ENCODE results near the gene PDZRN3. TPM values are rescaled to one million over a fixed set of nuclear protein-coding genes. Genes with fewer than 3 reads are reported as not detected.

PDZRN3 gene
- total and polyA plus RNA-seq, 11 donors = 30.2 to 163 (median 76.7) TPM

GRCh38 chr3:73473181-73473897, 151.4 kb downstream of the PDZRN3 start:
- Histone ChIP-seq H3K4me1 (peaks cover 0 to 43% (median 13%) of the 10 kb centered on the region in 12 donors), H3K27ac (no peak overlapping the region), H3K36me3 (no peaks in the 10 kb centered on the region), H3K27me3 (no peaks in the 10 kb centered on the region), H3K9me3 (peaks cover 0 to 6% (median 0%) of the 10 kb centered on the region in 12 donors), H3K4me3 (no peak overlapping the region)
- DNase-seq (no peak), ATAC-seq (peak in 3 of 4 donors; percentile 37 to 52 (median 39))
- 58 to 67% (median 63%) methylated on average over 5 of the region's 5 CpGs for WGBS, 4 donors
- TF ChIP-seq CTCF (IDR thresholded peaks at IDR 0.05) (no peak), POLR2A (IDR thresholded peaks at IDR 0.05) (no peak)
- intact Hi-C loops (cut with DNase I) = no loop called here

- DNase-seq (no peak), ATAC-seq (peak; percentile 14 to 55 (median 42))
- Histone ChIP-seq H3K27ac (peak overlapping the region in 6 of 12 donors; percentile 2 to 62 (median 27)), H3K9me3 (no peaks in the 10 kb centered on the region), H3K36me3 (no peaks in the 10 kb centered on the region), H3K27me3 (no peaks in the 10 kb centered on the region), H3K4me1 (peaks cover 0 to 51% (median 13%) of the 10 kb centered on the region in 12 donors), H3K4me3 (no peak overlapping the region)
- no peak for TF ChIP-seq POLR2A (IDR thresholded peaks at IDR 0.05)
- TF ChIP-seq CTCF (IDR thresholded peaks at IDR 0.05) = no peak
- intact Hi-C loops (cut with DNase I) = no loop called here
- 49 to 60% (median 53%) methylated on average over 8 of the region's 8 CpGs for WGBS, 4 donors
Observed at GRCh38 chr3:73471986-73472787, 152.6 kb downstream of the PDZRN3 start.

GRCh38 chr3:73470860-73471259, 153.9 kb downstream of the PDZRN3 start:
- peaks cover 0 to 61% (median 13%) of the 10 kb centered on the region in 12 donors for H3K4me1 ChIP-seq
- WGBS, 4 donors = 52 to 61% (median 58%) methylated on average over 4 of the region's 4 CpGs
- H3K9me3 ChIP-seq = no peaks in the 10 kb centered on the region
- DNase-seq = no peak
- H3K27me3 ChIP-seq = no peaks in the 10 kb centered on the region
- no peak for ATAC-seq
- intact Hi-C loops (cut with DNase I) = no loop called here
- H3K27ac ChIP-seq = peak overlapping the region in 3 of 12 donors; percentile 2 to 45 (median 8)
- TF ChIP-seq POLR2A (IDR thresholded peaks at IDR 0.05) (no peak), CTCF (IDR thresholded peaks at IDR 0.05) (no peak)
- no peaks in the 10 kb centered on the region for H3K36me3 ChIP-seq
- no peak overlapping the region for H3K4me3 ChIP-seq

GRCh38 chr3:73469331-73469730, 155.4 kb downstream of the PDZRN3 start:
- DNase-seq (no peak), ATAC-seq (no peak)
- no peaks in the 10 kb centered on the region for H3K9me3 ChIP-seq
- H3K36me3 ChIP-seq = no peaks in the 10 kb centered on the region
- no peak overlapping the region for H3K27ac ChIP-seq
- WGBS, 4 donors = 81 to 85% (median 82%) methylated on average over 9 of the region's 9 CpGs
- peaks cover 0 to 65% (median 12%) of the 10 kb centered on the region in 12 donors for H3K4me1 ChIP-seq
- H3K27me3 ChIP-seq = no peaks in the 10 kb centered on the region
- TF ChIP-seq CTCF (IDR thresholded peaks at IDR 0.05) (no peak), POLR2A (IDR thresholded peaks at IDR 0.05) (no peak)
- intact Hi-C loops (cut with DNase I) = no loop called here
- no peak overlapping the region for H3K4me3 ChIP-seq

All from heart left ventricle (tissue), 16 donors.